Measurements from ENCODE around the gene TRIM9. TPM values are rescaled to one million over a fixed set of nuclear protein-coding genes. Genes with fewer than 3 reads are reported as not detected.

Gene TRIM9
- total and polyA plus RNA-seq, 9 of the 15 experiments (the other 6 are each of a cell fraction or from before 2014, with no cell fraction given): 0.03 to 0.15 (median 0.04) TPM; not detected in 4

DNA sequence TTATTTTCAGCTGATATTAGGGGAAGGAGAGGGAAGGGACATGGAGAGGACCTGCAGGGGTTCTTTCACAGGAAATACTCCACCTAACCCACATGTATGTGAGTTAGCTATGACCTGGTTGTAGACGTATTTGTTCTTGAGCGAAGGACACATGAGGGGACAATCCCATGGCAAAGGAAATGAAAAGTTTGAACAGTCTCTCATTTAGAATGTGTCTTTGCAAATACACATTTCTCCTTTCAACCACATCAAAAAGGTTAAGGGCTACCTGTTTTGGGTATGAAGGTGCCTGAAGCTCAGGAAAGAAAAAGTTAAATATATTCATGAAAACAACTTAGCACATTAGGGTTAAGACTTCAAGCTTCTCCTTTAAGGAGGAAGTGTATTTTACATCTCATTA lies 158.0 kb downstream of the TRIM9 start (continued):
- TF ChIP-seq, protein P1, sequence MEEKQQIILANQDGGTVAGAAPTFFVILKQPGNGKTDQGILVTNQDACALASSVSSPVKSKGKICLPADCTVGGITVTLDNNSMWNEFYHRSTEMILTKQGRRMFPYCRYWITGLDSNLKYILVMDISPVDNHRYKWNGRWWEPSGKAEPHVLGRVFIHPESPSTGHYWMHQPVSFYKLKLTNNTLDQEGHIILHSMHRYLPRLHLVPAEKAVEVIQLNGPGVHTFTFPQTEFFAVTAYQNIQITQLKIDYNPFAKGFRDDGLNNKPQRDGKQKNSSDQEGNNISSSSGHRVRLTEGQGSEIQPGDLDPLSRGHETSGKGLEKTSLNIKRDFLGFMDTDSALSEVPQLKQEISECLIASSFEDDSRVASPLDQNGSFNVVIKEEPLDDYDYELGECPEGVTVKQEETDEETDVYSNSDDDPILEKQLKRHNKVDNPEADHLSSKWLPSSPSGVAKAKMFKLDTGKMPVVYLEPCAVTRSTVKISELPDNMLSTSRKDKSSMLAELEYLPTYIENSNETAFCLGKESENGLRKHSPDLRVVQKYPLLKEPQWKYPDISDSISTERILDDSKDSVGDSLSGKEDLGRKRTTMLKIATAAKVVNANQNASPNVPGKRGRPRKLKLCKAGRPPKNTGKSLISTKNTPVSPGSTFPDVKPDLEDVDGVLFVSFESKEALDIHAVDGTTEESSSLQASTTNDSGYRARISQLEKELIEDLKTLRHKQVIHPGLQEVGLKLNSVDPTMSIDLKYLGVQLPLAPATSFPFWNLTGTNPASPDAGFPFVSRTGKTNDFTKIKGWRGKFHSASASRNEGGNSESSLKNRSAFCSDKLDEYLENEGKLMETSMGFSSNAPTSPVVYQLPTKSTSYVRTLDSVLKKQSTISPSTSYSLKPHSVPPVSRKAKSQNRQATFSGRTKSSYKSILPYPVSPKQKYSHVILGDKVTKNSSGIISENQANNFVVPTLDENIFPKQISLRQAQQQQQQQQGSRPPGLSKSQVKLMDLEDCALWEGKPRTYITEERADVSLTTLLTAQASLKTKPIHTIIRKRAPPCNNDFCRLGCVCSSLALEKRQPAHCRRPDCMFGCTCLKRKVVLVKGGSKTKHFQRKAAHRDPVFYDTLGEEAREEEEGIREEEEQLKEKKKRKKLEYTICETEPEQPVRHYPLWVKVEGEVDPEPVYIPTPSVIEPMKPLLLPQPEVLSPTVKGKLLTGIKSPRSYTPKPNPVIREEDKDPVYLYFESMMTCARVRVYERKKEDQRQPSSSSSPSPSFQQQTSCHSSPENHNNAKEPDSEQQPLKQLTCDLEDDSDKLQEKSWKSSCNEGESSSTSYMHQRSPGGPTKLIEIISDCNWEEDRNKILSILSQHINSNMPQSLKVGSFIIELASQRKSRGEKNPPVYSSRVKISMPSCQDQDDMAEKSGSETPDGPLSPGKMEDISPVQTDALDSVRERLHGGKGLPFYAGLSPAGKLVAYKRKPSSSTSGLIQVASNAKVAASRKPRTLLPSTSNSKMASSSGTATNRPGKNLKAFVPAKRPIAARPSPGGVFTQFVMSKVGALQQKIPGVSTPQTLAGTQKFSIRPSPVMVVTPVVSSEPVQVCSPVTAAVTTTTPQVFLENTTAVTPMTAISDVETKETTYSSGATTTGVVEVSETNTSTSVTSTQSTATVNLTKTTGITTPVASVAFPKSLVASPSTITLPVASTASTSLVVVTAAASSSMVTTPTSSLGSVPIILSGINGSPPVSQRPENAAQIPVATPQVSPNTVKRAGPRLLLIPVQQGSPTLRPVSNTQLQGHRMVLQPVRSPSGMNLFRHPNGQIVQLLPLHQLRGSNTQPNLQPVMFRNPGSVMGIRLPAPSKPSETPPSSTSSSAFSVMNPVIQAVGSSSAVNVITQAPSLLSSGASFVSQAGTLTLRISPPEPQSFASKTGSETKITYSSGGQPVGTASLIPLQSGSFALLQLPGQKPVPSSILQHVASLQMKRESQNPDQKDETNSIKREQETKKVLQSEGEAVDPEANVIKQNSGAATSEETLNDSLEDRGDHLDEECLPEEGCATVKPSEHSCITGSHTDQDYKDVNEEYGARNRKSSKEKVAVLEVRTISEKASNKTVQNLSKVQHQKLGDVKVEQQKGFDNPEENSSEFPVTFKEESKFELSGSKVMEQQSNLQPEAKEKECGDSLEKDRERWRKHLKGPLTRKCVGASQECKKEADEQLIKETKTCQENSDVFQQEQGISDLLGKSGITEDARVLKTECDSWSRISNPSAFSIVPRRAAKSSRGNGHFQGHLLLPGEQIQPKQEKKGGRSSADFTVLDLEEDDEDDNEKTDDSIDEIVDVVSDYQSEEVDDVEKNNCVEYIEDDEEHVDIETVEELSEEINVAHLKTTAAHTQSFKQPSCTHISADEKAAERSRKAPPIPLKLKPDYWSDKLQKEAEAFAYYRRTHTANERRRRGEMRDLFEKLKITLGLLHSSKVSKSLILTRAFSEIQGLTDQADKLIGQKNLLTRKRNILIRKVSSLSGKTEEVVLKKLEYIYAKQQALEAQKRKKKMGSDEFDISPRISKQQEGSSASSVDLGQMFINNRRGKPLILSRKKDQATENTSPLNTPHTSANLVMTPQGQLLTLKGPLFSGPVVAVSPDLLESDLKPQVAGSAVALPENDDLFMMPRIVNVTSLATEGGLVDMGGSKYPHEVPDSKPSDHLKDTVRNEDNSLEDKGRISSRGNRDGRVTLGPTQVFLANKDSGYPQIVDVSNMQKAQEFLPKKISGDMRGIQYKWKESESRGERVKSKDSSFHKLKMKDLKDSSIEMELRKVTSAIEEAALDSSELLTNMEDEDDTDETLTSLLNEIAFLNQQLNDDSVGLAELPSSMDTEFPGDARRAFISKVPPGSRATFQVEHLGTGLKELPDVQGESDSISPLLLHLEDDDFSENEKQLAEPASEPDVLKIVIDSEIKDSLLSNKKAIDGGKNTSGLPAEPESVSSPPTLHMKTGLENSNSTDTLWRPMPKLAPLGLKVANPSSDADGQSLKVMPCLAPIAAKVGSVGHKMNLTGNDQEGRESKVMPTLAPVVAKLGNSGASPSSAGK (IDR thresholded peaks at IDR 0.05): no peak
- no peak for TF ChIP-seq RNF2 (IDR thresholded peaks at IDR 0.05)
- TF ChIP-seq, protein P2, sequence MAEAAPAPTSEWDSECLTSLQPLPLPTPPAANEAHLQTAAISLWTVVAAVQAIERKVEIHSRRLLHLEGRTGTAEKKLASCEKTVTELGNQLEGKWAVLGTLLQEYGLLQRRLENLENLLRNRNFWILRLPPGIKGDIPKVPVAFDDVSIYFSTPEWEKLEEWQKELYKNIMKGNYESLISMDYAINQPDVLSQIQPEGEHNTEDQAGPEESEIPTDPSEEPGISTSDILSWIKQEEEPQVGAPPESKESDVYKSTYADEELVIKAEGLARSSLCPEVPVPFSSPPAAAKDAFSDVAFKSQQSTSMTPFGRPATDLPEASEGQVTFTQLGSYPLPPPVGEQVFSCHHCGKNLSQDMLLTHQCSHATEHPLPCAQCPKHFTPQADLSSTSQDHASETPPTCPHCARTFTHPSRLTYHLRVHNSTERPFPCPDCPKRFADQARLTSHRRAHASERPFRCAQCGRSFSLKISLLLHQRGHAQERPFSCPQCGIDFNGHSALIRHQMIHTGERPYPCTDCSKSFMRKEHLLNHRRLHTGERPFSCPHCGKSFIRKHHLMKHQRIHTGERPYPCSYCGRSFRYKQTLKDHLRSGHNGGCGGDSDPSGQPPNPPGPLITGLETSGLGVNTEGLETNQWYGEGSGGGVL (CRISPR knock-in tag; IDR thresholded peaks at IDR 0.05): no peak
- no peak for TF ChIP-seq BCOR (IDR thresholded peaks at IDR 0.05)
- no peak for TF ChIP-seq ZNF217 (CRISPR knock-in tag; IDR thresholded peaks at IDR 0.05)
- TF ChIP-seq SP2 (IDR thresholded peaks at IDR 0.05; ENCODE audit: extremely low read depth, low read depth, low read length, poor library complexity, severe bottlenecking): no peak
- TF ChIP-seq BHLHE40 (IDR thresholded peaks at IDR 0.05; ENCODE audit: low read length): no peak
- TF ChIP-seq, protein P3, sequence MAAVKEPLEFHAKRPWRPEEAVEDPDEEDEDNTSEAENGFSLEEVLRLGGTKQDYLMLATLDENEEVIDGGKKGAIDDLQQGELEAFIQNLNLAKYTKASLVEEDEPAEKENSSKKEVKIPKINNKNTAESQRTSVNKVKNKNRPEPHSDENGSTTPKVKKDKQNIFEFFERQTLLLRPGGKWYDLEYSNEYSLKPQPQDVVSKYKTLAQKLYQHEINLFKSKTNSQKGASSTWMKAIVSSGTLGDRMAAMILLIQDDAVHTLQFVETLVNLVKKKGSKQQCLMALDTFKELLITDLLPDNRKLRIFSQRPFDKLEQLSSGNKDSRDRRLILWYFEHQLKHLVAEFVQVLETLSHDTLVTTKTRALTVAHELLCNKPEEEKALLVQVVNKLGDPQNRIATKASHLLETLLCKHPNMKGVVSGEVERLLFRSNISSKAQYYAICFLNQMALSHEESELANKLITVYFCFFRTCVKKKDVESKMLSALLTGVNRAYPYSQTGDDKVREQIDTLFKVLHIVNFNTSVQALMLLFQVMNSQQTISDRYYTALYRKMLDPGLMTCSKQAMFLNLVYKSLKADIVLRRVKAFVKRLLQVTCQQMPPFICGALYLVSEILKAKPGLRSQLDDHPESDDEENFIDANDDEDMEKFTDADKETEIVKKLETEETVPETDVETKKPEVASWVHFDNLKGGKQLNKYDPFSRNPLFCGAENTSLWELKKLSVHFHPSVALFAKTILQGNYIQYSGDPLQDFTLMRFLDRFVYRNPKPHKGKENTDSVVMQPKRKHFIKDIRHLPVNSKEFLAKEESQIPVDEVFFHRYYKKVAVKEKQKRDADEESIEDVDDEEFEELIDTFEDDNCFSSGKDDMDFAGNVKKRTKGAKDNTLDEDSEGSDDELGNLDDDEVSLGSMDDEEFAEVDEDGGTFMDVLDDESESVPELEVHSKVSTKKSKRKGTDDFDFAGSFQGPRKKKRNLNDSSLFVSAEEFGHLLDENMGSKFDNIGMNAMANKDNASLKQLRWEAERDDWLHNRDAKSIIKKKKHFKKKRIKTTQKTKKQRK (IDR thresholded peaks at IDR 0.05; ENCODE audit: borderline replicate concordance, low read depth, low read length): no peak

Measured in K562 (cell line).